WERI-Rb-1 (cell line): ENCODE measurements around the gene LIMCH1.

ENCODE experiments used
- DNase-seq: peaks from one replicate; pipeline ENCODE4 v3.0.0-alpha.2; 2020
- H3K27ac ChIP-seq: fragments of 250-450 bp; sonication (Bioruptor Pico); 2 replicates; pipeline ENCODE4 v1.5.1; 2020; ENCODE audit warnings: mild to moderate bottlenecking, moderate library complexity
- H3K27me3 ChIP-seq: fragments of 250-450 bp; sonication (Bioruptor Pico); 2 replicates; pipeline ENCODE4 v1.5.1; 2021; ENCODE audit warnings: mild to moderate bottlenecking, low read depth, moderate library complexity; ENCODE audit not compliant: insufficient read depth, severe bottlenecking
- H3K36me3 ChIP-seq: fragments of 250-450 bp; sonication (Bioruptor Pico); 2 replicates; pipeline ENCODE4 v1.5.1; 2020; ENCODE audit warnings: mild to moderate bottlenecking, moderate library complexity
- H3K4me3 ChIP-seq: 2 replicates; pipeline ENCODE4 v1.5.1; 2011; ENCODE audit warnings: low read depth, mild to moderate bottlenecking, control low read depth, low read length
- H3K9me3 ChIP-seq: fragments of 250-450 bp; sonication (Bioruptor Pico); 2 replicates; pipeline ENCODE4 v1.5.1; 2021; ENCODE audit warnings: mild to moderate bottlenecking, moderate library complexity; ENCODE audit not compliant: severe bottlenecking
- TF ChIP-seq, protein P1 (sequence below): IDR thresholded peaks from 2 replicates; pipeline ENCODE4 v1.5.1; 2011; ENCODE audit warnings: low read depth, mild to moderate bottlenecking, control low read depth, inconsistent platforms, low read length

LIMCH1 gene

DNA sequence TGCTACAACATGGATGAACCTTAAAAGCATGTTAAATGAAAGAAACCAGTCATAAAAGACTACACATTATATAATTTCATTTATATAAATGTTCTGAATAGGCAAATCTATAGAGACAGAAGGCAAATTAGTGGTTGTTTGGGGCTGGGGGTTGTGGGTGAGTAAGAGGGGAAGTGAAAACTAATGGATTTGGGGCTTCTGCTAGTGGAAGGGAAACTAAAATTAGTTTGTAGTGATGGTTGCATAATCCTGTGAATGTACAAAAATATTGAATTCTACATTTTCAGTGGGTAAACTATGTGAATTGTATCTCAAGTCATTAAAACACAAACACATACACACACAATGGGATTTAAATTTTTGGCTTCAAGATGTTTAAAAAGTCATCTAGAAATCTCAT lies 25.4 kb upstream of the LIMCH1 start:
- Histone ChIP-seq H3K27ac (no peak overlapping the region), H3K9me3 (no peaks in the 10 kb centered on the region), H3K4me3 (no peak overlapping the region), H3K36me3 (no peaks in the 10 kb centered on the region), H3K27me3 (no peaks in the 10 kb centered on the region)
- TF ChIP-seq, protein P1, sequence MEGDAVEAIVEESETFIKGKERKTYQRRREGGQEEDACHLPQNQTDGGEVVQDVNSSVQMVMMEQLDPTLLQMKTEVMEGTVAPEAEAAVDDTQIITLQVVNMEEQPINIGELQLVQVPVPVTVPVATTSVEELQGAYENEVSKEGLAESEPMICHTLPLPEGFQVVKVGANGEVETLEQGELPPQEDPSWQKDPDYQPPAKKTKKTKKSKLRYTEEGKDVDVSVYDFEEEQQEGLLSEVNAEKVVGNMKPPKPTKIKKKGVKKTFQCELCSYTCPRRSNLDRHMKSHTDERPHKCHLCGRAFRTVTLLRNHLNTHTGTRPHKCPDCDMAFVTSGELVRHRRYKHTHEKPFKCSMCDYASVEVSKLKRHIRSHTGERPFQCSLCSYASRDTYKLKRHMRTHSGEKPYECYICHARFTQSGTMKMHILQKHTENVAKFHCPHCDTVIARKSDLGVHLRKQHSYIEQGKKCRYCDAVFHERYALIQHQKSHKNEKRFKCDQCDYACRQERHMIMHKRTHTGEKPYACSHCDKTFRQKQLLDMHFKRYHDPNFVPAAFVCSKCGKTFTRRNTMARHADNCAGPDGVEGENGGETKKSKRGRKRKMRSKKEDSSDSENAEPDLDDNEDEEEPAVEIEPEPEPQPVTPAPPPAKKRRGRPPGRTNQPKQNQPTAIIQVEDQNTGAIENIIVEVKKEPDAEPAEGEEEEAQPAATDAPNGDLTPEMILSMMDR, result no peak
- no peak for DNase-seq

GRCh38 chr4:41514169-41514568 lies 23.8 kb upstream of the LIMCH1 start:
- TF ChIP-seq, protein P1, result no peak
- no peak overlapping the region for H3K4me3 ChIP-seq
- DNase-seq, result no peak
- no peaks in the 10 kb centered on the region for H3K9me3 ChIP-seq
- no peaks in the 10 kb centered on the region for H3K36me3 ChIP-seq
- no peak overlapping the region for H3K27ac ChIP-seq
- H3K27me3 ChIP-seq, result no peaks in the 10 kb centered on the region

DNA sequence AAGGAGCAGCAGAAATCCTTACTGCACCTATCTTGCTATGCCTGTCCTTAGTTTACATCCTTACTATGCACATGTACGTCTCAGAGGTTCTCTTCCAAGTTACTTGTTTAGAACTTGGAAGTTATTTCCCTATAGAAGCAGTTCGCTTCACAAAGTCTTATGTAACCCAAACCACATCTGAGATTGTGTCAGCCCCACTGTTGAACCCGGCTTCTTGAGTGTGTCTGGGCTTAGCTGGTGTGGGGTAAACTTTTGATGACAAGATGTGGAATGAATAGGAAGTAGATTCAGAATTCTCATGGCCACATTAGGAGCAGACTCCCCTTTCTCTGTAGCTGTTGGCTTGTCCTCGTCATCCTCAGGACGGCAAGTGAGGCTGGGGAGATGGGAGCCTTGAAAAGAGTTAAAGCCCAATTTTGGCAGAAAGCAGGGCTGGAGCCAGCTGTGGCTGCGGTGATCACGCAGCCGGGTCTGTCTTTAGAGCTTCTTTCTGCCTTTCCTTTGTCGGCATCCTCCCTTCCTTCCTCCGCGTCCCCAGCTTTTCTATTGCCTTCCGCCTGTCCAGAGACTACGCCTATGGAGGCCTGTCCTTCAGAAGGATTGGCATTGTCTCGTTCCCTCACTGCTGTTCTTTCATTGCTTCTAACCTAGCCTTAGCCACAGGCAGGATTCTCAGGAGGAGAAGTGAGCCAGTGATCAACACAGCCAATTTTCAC lies 23.0 kb upstream of the LIMCH1 start:
- H3K27ac ChIP-seq, result no peak overlapping the region
- H3K36me3 ChIP-seq, result no peaks in the 10 kb centered on the region
- TF ChIP-seq, protein P1, result no peak
- H3K9me3 ChIP-seq, result no peaks in the 10 kb centered on the region
- H3K4me3 ChIP-seq, result no peak overlapping the region
- DNase-seq, result no peak
- no peaks in the 10 kb centered on the region for H3K27me3 ChIP-seq

DNA sequence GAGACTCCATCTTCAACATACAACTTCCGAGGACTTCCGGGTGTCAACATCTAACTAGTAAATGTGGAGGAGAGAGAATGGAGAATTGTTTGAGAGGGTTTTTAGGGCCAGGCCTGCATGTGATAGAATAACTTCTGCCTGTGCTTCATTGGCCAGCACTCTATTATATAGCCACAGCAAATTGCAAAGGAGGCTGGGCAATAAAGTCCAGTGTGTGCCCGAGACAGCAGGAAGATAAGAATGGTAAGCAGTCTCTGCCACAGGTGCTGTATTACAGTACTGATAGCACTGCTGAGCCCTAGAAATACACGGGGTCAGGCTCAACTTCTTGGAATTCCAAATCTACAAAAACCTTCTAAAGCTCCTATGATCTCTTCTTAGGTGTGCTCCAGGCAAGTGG lies 20.8 kb upstream of the LIMCH1 start:
- H3K27ac ChIP-seq, result no peak overlapping the region
- TF ChIP-seq, protein P1, result no peak
- H3K9me3 ChIP-seq, result no peaks in the 10 kb centered on the region
- no peak for DNase-seq
- H3K27me3 ChIP-seq, result no peaks in the 10 kb centered on the region
- H3K4me3 ChIP-seq, result no peak overlapping the region
- no peaks in the 10 kb centered on the region for H3K36me3 ChIP-seq

GRCh38 chr4:41517747-41518146 lies 20.2 kb upstream of the LIMCH1 start:
- Histone ChIP-seq H3K27me3 (no peaks in the 10 kb centered on the region), H3K36me3 (no peaks in the 10 kb centered on the region), H3K27ac (no peak overlapping the region), H3K9me3 (no peaks in the 10 kb centered on the region), H3K4me3 (no peak overlapping the region)
- no peak for DNase-seq
- TF ChIP-seq, protein P1, result no peak

DNA sequence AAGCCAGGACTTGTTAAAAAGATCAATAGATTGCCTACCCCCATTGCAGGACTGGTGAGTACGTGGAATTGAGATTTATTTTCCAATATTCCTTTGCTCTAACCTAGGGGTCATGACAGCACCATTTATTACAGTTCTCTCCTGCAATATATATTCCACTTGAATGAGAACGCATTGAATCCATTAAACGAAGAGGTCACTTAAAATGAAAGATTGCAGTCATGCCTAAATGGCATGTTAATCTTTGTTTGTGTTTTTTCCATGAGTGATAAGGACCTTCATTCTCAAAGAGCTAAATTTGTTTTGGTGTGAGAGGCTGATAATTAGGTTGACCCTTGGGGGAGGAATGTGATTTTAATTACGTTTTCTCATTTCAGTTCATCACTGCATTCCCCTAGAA lies 13.5 kb upstream of the LIMCH1 start:
- no peaks in the 10 kb centered on the region for H3K36me3 ChIP-seq
- no peak for DNase-seq
- TF ChIP-seq, protein P1, result no peak
- H3K9me3 ChIP-seq, result no peaks in the 10 kb centered on the region
- H3K27me3 ChIP-seq, result no peaks in the 10 kb centered on the region
- H3K4me3 ChIP-seq, result no peak overlapping the region
- no peak overlapping the region for H3K27ac ChIP-seq
